ENCODE data around the gene CEL.

- 0 out of 2 replicates have a peak, but pooled peaks have one; percentile 7 for TF ChIP-seq POLR2A (IDR thresholded peaks at IDR 0.05; ENCODE audit: low read depth, low read length)
- no peak for TF ChIP-seq POLR2AphosphoS5 (IDR thresholded peaks at IDR 0.05; ENCODE audit: low read depth, low read length)
Observed at GRCh38 chr9:133119846-133120500, 58.2 kb downstream of the CEL start.

Data from GM12892 (cell line).